ENCODE results near the gene CILP2.

Gene CILP2

GRCh38 chr19:19584356-19584755 is 46.3 kb downstream of the CILP2 start:
- H3K4me3 ChIP-seq (ENCODE audit: low read depth, low read length) = no peak overlapping the region
- TF ChIP-seq CTCF (IDR thresholded peaks at IDR 0.05; ENCODE audit: low read depth, low read length) = no peak

DNA sequence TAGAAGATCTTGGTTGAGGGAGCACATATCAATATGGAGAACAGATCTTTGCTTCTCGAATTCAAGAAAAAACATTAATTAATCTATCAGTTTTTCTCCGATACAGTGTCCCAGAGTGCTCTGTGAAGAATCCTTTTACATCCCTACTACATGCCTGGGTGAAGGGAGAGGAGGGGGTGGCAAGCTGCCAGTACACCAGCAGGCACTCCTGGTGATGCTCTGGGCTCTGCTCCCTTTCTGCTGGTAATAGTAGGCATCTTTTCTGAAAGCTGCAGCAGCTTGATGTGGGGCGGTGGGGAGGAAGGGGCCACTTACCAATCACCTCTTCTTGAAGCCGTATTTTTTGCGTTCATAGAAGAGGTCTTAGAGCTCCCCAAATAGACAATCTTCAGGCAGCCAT is 49.7 kb downstream of the CILP2 start:
- H3K4me3 ChIP-seq (ENCODE audit: low read depth, low read length) = no peak overlapping the region
- no peak for TF ChIP-seq CTCF (IDR thresholded peaks at IDR 0.05; ENCODE audit: low read depth, low read length)

- no peak for TF ChIP-seq CTCF (IDR thresholded peaks at IDR 0.05; ENCODE audit: low read depth, low read length)
- H3K4me3 ChIP-seq (ENCODE audit: low read depth, low read length) = no peak overlapping the region
Measured at GRCh38 chr19:19588546-19588945, 50.5 kb downstream of the CILP2 start.

- peak overlapping the region; percentile 14; the same call in 1 of the 2 replicates for H3K4me3 ChIP-seq (ENCODE audit: low read depth, low read length)
Measured at GRCh38 chr19:19591133-19591825, 53.2 kb downstream of the CILP2 start.

GRCh38 chr19:19592690-19593089 is 54.6 kb downstream of the CILP2 start:
- no peak overlapping the region for H3K4me3 ChIP-seq (ENCODE audit: low read depth, low read length)
- no peak for TF ChIP-seq CTCF (IDR thresholded peaks at IDR 0.05; ENCODE audit: low read depth, low read length)

More at GRCh38 chr19:19591133-19591825, 53.2 kb downstream of the CILP2 start:
- TF ChIP-seq CTCF (IDR thresholded peaks at IDR 0.05; ENCODE audit: low read depth, low read length) = no peak

DNA sequence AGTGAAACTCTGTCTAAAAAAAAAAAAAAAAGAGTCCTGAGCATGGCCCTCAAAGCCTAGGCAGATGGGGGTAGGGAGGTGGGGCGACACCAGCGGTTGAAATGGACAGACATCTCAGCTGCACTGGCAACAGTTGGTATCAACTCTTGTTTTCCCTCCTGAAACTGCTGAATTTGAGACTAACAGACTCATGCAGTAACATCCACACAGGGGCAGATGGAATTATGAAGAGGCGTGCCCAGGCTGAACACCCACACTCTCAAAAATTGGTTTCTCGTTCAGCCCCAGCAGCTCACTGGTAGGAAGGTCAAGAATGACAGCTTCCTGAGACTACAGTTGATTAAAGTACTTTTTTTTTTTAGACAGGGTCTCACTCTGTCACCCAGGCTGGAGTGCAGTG is 56.3 kb downstream of the CILP2 start:
- no peak for TF ChIP-seq CTCF (IDR thresholded peaks at IDR 0.05; ENCODE audit: low read depth, low read length)
- no peak overlapping the region for H3K4me3 ChIP-seq (ENCODE audit: low read depth, low read length)

DNA sequence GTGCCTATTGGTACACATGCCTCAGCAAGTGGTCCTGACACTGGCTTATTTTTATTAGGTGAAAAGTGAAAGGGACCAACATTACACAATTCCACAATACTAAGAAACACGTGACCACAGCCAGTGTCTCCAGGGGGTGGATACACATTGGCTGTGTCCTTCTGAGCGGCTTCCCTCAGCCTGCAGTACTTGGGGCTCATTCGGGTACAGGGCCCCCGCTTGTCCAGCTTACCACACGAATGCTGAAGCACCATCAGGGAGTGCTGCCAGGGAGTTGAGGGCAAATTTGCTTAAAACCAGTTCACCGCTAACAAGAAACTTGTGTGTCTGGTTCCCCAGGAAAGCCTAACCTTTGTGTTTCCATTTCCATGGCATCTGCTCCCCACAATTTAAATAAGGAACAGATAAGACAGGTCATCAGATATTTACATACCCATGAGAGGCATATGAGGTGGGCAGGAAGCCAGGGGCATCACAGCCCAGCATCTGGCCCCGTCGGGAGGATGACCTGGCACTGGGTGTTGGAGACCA is 57.2 kb downstream of the CILP2 start:
- TF ChIP-seq CTCF (IDR thresholded peaks at IDR 0.05; ENCODE audit: low read depth, low read length) = no peak
- H3K4me3 ChIP-seq (ENCODE audit: low read depth, low read length) = no peak overlapping the region
